ENCODE results near the gene SLX4IP. TPM values are rescaled to one million over a fixed set of nuclear protein-coding genes. Genes with fewer than 3 reads are reported as not detected.

SLX4IP gene
- total and polyA plus RNA-seq, 7 donors = 0.20 to 1.9 (median 0.86) TPM

- intact Hi-C loops (cut with DNase I) = no loop called here
- no peak for DNase-seq
Measured at GRCh38 chr20:10538768-10539167, 103.7 kb downstream of the SLX4IP start.

GRCh38 chr20:10539818-10540553 lies 104.9 kb downstream of the SLX4IP start:
- Histone ChIP-seq H3K9me3 (no peaks in the 10 kb centered on the region), H3K4me1 (no peaks in the 10 kb centered on the region), H3K36me3 (ENCODE audit: insufficient read depth in 1 of 2, low read depth in 1 of 2) (no peaks in the 10 kb centered on the region), H3K27ac (no peak overlapping the region), H3K4me3 (no peak overlapping the region), H3K27me3 (ENCODE audit: insufficient read depth in 3 of 3, low read length in 2 of 3) (no peaks in the 10 kb centered on the region)
- no peak for ATAC-seq
- intact Hi-C loops (cut with DNase I) = no loop called here
- 94 to 96% (median 95%) methylated on average over 7 of the region's 7 CpGs for WGBS, 3 donors
- no peak for TF ChIP-seq CTCF (IDR thresholded peaks at IDR 0.05)
- DNase-seq = no peak

More at GRCh38 chr20:10538768-10539167, 103.7 kb downstream of the SLX4IP start:
- H3K4me1 ChIP-seq = no peaks in the 10 kb centered on the region
- no peak for ATAC-seq
- WGBS, 3 donors = 0 to 59% (median 36%) methylated on average over 1 of the region's 1 CpG
- no peak overlapping the region for H3K27ac ChIP-seq
- no peaks in the 10 kb centered on the region for H3K27me3 ChIP-seq (ENCODE audit: insufficient read depth in 3 of 3, low read length in 2 of 3)
- H3K4me3 ChIP-seq = no peak overlapping the region
- no peaks in the 10 kb centered on the region for H3K36me3 ChIP-seq (ENCODE audit: insufficient read depth in 1 of 2, low read depth in 1 of 2)
- TF ChIP-seq CTCF (IDR thresholded peaks at IDR 0.05) = no peak
- H3K9me3 ChIP-seq = no peaks in the 10 kb centered on the region

GRCh38 chr20:10540636-10541493 lies 105.8 kb downstream of the SLX4IP start:
- TF ChIP-seq CTCF (IDR thresholded peaks at IDR 0.05) = no peak
- Histone ChIP-seq H3K27me3 (ENCODE audit: insufficient read depth in 3 of 3, low read length in 2 of 3) (no peaks in the 10 kb centered on the region), H3K4me3 (no peak overlapping the region), H3K36me3 (ENCODE audit: insufficient read depth in 1 of 2, low read depth in 1 of 2) (no peaks in the 10 kb centered on the region), H3K27ac (no peak overlapping the region), H3K4me1 (no peaks in the 10 kb centered on the region), H3K9me3 (no peaks in the 10 kb centered on the region)
- DNase-seq (no peak), ATAC-seq (no peak)
- intact Hi-C loops (cut with DNase I) = no loop called here
- 59 to 84% (median 74%) methylated on average over 4 of the region's 4 CpGs for WGBS, 3 donors

- intact Hi-C loops (cut with DNase I) = no loop called here
- Histone ChIP-seq H3K27ac (no peak overlapping the region), H3K4me3 (no peak overlapping the region), H3K27me3 (ENCODE audit: insufficient read depth in 3 of 3, low read length in 2 of 3) (no peaks in the 10 kb centered on the region), H3K36me3 (ENCODE audit: insufficient read depth in 1 of 2, low read depth in 1 of 2) (no peaks in the 10 kb centered on the region), H3K4me1 (no peaks in the 10 kb centered on the region), H3K9me3 (no peaks in the 10 kb centered on the region)
- TF ChIP-seq CTCF (IDR thresholded peaks at IDR 0.05) = no peak
- ATAC-seq (no peak), DNase-seq (no peak)
- 73 to 92% (median 87%) methylated on average over 2 of the region's 2 CpGs for WGBS, 3 donors
Measured at GRCh38 chr20:10541668-10542411, 106.7 kb downstream of the SLX4IP start.
